Mesothelial cell of epicardium (in vitro differentiated cells): Measurements from ENCODE around the gene ADAMTS17. TPM values are rescaled to one million over a fixed set of nuclear protein-coding genes. Genes with fewer than 3 reads are reported as not detected.
A peak's percentile ranks its signal among the peaks of the same experiment; 100 is the strongest.

ENCODE experiments used
- DNase-seq, 2 experiments: peaks; one replicate each; pipeline ENCODE4 v3.0.0; 2021; ENCODE audit warnings: low spot score in 2 of 2; ENCODE audit not compliant: unreplicated experiment in 2 of 2
- H3K27ac Mint-ChIP-seq: 2 replicates; pipeline ENCODE4 v1.8.0; 2021; ENCODE audit warnings: mixed read lengths
- H3K27me3 Mint-ChIP-seq: 2 replicates; pipeline ENCODE4 v1.8.0; 2021; ENCODE audit warnings: low read depth, mixed read lengths
- H3K36me3 Mint-ChIP-seq: 2 replicates; pipeline ENCODE4 v1.8.0; 2021; ENCODE audit warnings: mixed read lengths
- H3K4me1 Mint-ChIP-seq: 2 replicates; pipeline ENCODE4 v1.8.0; 2021; ENCODE audit warnings: mixed read lengths
- H3K4me3 Mint-ChIP-seq: 2 replicates; pipeline ENCODE4 v1.8.0; 2021; ENCODE audit warnings: mild to moderate bottlenecking, moderate library complexity, mixed read lengths
- H3K9me3 Mint-ChIP-seq: 2 replicates; pipeline ENCODE4 v1.8.0; 2021; ENCODE audit warnings: mixed read lengths
- CTCF ChIP-seq: fragments of 200-600 bp; sonication (generic); IDR thresholded peaks from one replicate; pipeline ENCODE4 v1.5.0; 2021; ENCODE audit warnings: antibody characterized with exemption; ENCODE audit not compliant: unreplicated experiment
- total RNA-seq: library from RNA; stranded (reverse); gene quantifications from 3 replicates; pipeline ENCODE4 v1.2.1, GENCODE V29; 2021

The ADAMTS17 gene
- total RNA-seq, 1 donor from 2014 or later, result 39.4 TPM

GRCh38 chr15:100056411-100057072 is 285.2 kb downstream of the ADAMTS17 start:
- Mint-ChIP-seq H3K27ac (no peak overlapping the region), H3K4me1 (peaks cover 3% of the 10 kb centered on the region), H3K36me3 (peaks cover 5% of the 10 kb centered on the region), H3K9me3 (no peaks in the 10 kb centered on the region), H3K4me3 (no peak overlapping the region), H3K27me3 (no peaks in the 10 kb centered on the region)
- TF ChIP-seq CTCF, result no peak
- no peak for DNase-seq

- Mint-ChIP-seq H3K36me3 (peaks cover 2% of the 10 kb centered on the region), H3K4me3 (no peak overlapping the region), H3K27me3 (no peaks in the 10 kb centered on the region), H3K27ac (no peak overlapping the region), H3K9me3 (no peaks in the 10 kb centered on the region), H3K4me1 (peaks cover 3% of the 10 kb centered on the region)
- DNase-seq, result no peak
- no peak for TF ChIP-seq CTCF
Measured at GRCh38 chr15:100055821-100056220, 286.0 kb downstream of the ADAMTS17 start.

DNA sequence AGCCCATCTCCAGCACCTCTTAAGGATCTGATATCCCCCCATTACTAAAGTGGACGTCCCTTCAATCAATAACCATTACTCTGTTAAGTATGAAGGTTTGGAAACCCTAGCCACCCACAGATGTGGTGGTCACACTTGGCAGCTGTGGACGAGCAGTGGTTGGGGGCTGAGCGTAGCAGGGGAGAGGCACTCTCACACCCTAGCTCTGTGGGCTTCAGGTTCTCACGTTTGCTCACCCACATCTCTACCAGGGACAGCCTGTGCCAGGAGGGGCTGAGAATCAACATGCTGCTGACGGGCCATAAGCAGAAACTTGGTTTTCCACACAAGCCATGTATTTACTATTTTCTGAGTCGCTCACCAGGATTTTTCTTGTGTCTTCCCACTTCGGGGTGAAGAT is 287.2 kb downstream of the ADAMTS17 start:
- Mint-ChIP-seq H3K27ac (no peak overlapping the region), H3K4me1 (peaks cover 3% of the 10 kb centered on the region), H3K4me3 (no peak overlapping the region), H3K27me3 (no peaks in the 10 kb centered on the region), H3K9me3 (no peaks in the 10 kb centered on the region), H3K36me3 (peaks cover 2% of the 10 kb centered on the region)
- DNase-seq, result no peak
- TF ChIP-seq CTCF, result no peak

GRCh38 chr15:100053474-100054121 is 288.2 kb downstream of the ADAMTS17 start:
- H3K4me3 Mint-ChIP-seq, result no peak overlapping the region
- no peak for TF ChIP-seq CTCF
- peak overlapping the region; percentile 6 for H3K27ac Mint-ChIP-seq
- peaks cover 3% of the 10 kb centered on the region for H3K4me1 Mint-ChIP-seq
- H3K36me3 Mint-ChIP-seq, result peaks cover 2% of the 10 kb centered on the region
- no peak for DNase-seq
- no peaks in the 10 kb centered on the region for H3K9me3 Mint-ChIP-seq
- no peaks in the 10 kb centered on the region for H3K27me3 Mint-ChIP-seq

GRCh38 chr15:100052716-100053473 is 288.9 kb downstream of the ADAMTS17 start:
- peaks cover 5% of the 10 kb centered on the region for H3K36me3 Mint-ChIP-seq
- H3K4me1 Mint-ChIP-seq, result peaks cover 3% of the 10 kb centered on the region
- no peak for DNase-seq
- no peak overlapping the region for H3K27ac Mint-ChIP-seq
- H3K27me3 Mint-ChIP-seq, result no peaks in the 10 kb centered on the region
- TF ChIP-seq CTCF, result no peak
- H3K9me3 Mint-ChIP-seq, result peaks cover 3% of the 10 kb centered on the region
- H3K4me3 Mint-ChIP-seq, result no peak overlapping the region
